ENCODE results near the gene BRME1. TPM values are rescaled to one million over a fixed set of nuclear protein-coding genes. Genes with fewer than 3 reads are reported as not detected.

Gene BRME1
- polyA plus RNA-seq, 1 donor (not counting 4 experiments of a cell fraction or from before 2014, with no cell fraction given): 0.22 TPM

- H3K79me2 ChIP-seq (ENCODE audit: control insufficient read depth, insufficient read depth, low read length): no peaks in the 10 kb centered on the region
- dilution Hi-C loops (cut with MboI; ENCODE audit: extremely low pct_ligation_motif_present, low sequenced_read_pairs): no loop called here
- H3K9me1 ChIP-seq (ENCODE audit: control insufficient read depth, extremely low read depth, insufficient read depth, low read length): no peaks in the 10 kb centered on the region
Observed at GRCh38 chr19:13868663-13869062, 37.3 kb downstream of the BRME1 start.

GRCh38 chr19:13866463-13867046 is 39.4 kb downstream of the BRME1 start:
- peaks cover 18% of the 10 kb centered on the region for H3K27me3 ChIP-seq (ENCODE audit: control insufficient read depth, extremely low read depth, insufficient read depth, low read length)
- H4K20me1 ChIP-seq (ENCODE audit: control insufficient read depth, extremely low read depth, insufficient read depth, low read length): no peaks in the 10 kb centered on the region
- H3K4me3 ChIP-seq (ENCODE audit: control insufficient read depth in 2 of 3, extremely low read depth in 1 of 3, insufficient read depth in 2 of 3, low read depth in 1 of 3, low read length in 3 of 3): no peak overlapping the region
- no peak for DNase-seq (ENCODE audit: low read depth, low spot score)
- no peaks in the 10 kb centered on the region for H3K9me1 ChIP-seq (ENCODE audit: control insufficient read depth, extremely low read depth, insufficient read depth, low read length)
- no peaks in the 10 kb centered on the region for H3K79me2 ChIP-seq (ENCODE audit: control insufficient read depth, insufficient read depth, low read length)
- FAIRE-seq: peak; percentile 36
- H3K4me1 ChIP-seq (ENCODE audit: control insufficient read depth, extremely low read depth, insufficient read depth, low read length): peaks cover 10% of the 10 kb centered on the region
- TF ChIP-seq EZH2 (IDR thresholded peaks at IDR 0.05; ENCODE audit: low read length) (no peak), CTCF (optimal IDR thresholded peaks at IDR 0.05 in 1 of 3, IDR thresholded peaks at IDR 0.05 in 1 of 3, conservative IDR thresholded peaks at IDR 0.05 in 1 of 3; ENCODE audit: extremely low read depth in 1 of 3, insufficient read depth in 2 of 3, low read length in 3 of 3) (no peak)
- no peak overlapping the region for H3K27ac ChIP-seq (ENCODE audit: control insufficient read depth, insufficient read depth, low read length)
- no peak overlapping the region for H3K4me2 ChIP-seq (ENCODE audit: control insufficient read depth, extremely low read depth, insufficient read depth, low read depth, low read length)
- dilution Hi-C loops (cut with MboI; ENCODE audit: extremely low pct_ligation_motif_present, low sequenced_read_pairs): no loop called here
- no peak overlapping the region for H2AFZ ChIP-seq (ENCODE audit: control insufficient read depth, low read length)
- H3K9me3 ChIP-seq (ENCODE audit: control insufficient read depth, low read depth, low read length): no peaks in the 10 kb centered on the region
- no peaks in the 10 kb centered on the region for H3K36me3 ChIP-seq (ENCODE audit: control insufficient read depth in 2 of 2, extremely low read depth in 1 of 2, insufficient read depth in 2 of 2, low read length in 2 of 2)
- H3K9ac ChIP-seq (ENCODE audit: control insufficient read depth, extremely low read depth, insufficient read depth, low read length): no peak overlapping the region

More at GRCh38 chr19:13868663-13869062, 37.3 kb downstream of the BRME1 start:
- FAIRE-seq: no peak
- no peak for TF ChIP-seq CTCF (optimal IDR thresholded peaks at IDR 0.05 in 1 of 3, IDR thresholded peaks at IDR 0.05 in 1 of 3, conservative IDR thresholded peaks at IDR 0.05 in 1 of 3; ENCODE audit: extremely low read depth in 1 of 3, insufficient read depth in 2 of 3, low read length in 3 of 3)
- TF ChIP-seq EZH2 (IDR thresholded peaks at IDR 0.05; ENCODE audit: low read length): no peak
- H3K9ac ChIP-seq (ENCODE audit: control insufficient read depth, extremely low read depth, insufficient read depth, low read length): no peak overlapping the region
- no peaks in the 10 kb centered on the region for H3K9me3 ChIP-seq (ENCODE audit: control insufficient read depth, low read depth, low read length)
- H3K4me1 ChIP-seq (ENCODE audit: control insufficient read depth, extremely low read depth, insufficient read depth, low read length): peaks cover 4% of the 10 kb centered on the region
- H3K27ac ChIP-seq (ENCODE audit: control insufficient read depth, insufficient read depth, low read length): no peak overlapping the region
- H2AFZ ChIP-seq (ENCODE audit: control insufficient read depth, low read length): no peak overlapping the region
- H3K36me3 ChIP-seq (ENCODE audit: control insufficient read depth in 2 of 2, extremely low read depth in 1 of 2, insufficient read depth in 2 of 2, low read length in 2 of 2): no peaks in the 10 kb centered on the region
- H3K4me2 ChIP-seq (ENCODE audit: control insufficient read depth, extremely low read depth, insufficient read depth, low read depth, low read length): no peak overlapping the region
- no peak overlapping the region for H3K4me3 ChIP-seq (ENCODE audit: control insufficient read depth in 2 of 3, extremely low read depth in 1 of 3, insufficient read depth in 2 of 3, low read depth in 1 of 3, low read length in 3 of 3)
- peaks cover 18% of the 10 kb centered on the region for H3K27me3 ChIP-seq (ENCODE audit: control insufficient read depth, extremely low read depth, insufficient read depth, low read length)
- DNase-seq (ENCODE audit: low read depth, low spot score): no peak
- H4K20me1 ChIP-seq (ENCODE audit: control insufficient read depth, extremely low read depth, insufficient read depth, low read length): no peaks in the 10 kb centered on the region
